GM19239 (cell line): ENCODE results near the gene CACHD1.

ENCODE experiments used
- DNase-seq: peaks from one replicate; pipeline ENCODE4 v3.0.0; 2011; ENCODE audit warnings: low spot score; ENCODE audit not compliant: insufficient read length
- FAIRE-seq: peaks from 2 replicates; lab custom pipeline; 2011; peaks lifted over from hg19 to GRCh38; lab: Jason Lieb, UNC

The CACHD1 gene

DNA sequence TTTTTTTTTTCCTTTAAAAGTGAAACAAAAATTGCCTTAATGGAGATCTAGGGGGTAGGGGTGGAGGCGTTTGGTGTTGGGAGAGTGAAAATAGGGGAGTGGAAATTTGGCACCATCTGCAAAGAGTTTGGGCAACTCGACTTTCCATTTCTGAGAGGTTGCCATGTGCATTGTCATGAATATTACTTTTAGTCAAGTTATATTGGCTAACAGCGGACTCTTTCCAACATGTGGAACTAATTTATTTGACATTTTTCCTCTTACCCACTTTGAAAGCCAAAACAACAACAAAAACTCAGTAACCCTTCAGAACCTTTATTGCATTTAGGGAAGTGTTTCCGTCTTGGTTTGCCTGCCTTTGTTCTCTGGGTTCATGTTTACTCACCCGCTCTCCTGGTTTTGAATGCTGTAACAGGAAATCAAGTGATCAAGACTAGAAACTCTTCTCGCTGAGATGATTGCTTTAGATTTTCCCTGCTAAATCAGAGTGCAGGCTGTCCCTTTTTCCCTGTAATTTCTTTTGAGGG is 70.4 kb downstream of the CACHD1 start:
- DNase-seq (no peak), FAIRE-seq (no peak)

DNA sequence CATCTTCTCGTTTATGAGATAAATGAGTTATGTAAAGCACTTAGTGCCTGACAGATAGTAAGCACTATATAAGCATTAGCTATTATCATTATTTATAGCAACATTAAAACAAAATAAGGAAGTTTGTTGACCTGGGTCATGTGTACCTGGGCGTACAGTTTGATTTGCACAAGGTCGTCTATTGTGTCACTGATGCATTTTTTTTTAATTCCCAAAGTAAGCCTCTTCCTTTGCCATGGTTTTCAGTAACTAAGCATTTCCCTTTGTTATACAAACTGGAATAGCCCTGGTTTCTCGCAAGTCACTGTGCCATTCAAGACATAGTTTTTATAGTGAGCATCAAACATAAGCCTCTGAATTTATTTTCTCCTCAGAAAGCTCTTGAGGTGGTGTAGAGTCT is 72.2 kb downstream of the CACHD1 start:
- DNase-seq (no peak), FAIRE-seq (no peak)

DNA sequence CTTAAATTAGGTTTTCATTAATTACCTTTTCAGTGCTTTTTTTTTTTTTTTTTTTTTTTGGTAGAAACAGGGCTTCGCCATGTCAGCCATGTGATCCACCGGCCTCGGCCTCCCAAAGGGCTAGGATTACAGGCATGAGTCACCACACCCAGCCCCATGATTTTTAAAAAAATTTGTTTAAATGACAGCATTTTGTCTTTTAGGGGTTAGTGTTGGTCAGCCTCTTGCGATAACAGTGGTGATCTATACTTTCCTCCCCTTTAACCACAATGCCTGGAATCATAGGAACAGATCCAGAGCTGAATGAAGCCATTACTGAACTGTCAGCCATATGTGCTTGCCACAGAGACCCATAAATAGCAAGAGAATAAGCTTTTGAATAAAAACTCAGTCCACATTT is 73.9 kb downstream of the CACHD1 start:
- FAIRE-seq = no peak

DNA sequence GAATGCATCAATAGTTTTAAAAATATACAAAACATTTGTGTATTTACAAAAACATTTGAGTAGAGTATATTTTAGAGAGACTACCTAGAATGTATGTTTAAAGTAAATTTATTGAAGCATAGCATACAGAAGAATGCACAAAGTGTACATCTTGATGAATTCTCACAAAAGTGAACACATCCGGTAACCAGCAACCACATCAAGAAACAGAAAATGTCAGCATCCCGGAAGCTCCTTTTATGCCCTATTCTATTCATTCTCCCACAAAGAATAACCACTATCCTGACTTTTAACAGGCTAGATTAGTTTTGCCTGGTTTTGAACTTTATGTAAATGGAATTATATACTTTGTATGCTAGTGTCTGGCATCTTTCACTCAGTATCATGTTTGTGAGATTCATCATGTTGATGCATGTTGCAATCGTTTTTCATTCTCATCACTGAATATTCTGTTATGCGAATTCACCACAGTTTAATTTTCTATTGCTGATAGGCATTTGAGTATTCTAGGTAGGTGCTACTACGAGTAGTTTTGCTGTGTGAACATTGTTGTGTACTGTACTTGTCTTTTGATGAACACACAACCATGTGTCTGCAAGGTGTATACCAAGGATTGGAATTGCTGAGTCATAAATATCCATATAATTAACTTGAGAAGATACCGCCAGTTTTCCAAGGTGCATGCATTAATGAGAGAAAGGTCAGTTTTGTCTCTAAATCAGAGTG is 75.4 kb downstream of the CACHD1 start:
- FAIRE-seq = no peak
- no peak for DNase-seq

More for the DNA sequence above, 73.9 kb downstream of the CACHD1 start:
- no peak for DNase-seq

DNA sequence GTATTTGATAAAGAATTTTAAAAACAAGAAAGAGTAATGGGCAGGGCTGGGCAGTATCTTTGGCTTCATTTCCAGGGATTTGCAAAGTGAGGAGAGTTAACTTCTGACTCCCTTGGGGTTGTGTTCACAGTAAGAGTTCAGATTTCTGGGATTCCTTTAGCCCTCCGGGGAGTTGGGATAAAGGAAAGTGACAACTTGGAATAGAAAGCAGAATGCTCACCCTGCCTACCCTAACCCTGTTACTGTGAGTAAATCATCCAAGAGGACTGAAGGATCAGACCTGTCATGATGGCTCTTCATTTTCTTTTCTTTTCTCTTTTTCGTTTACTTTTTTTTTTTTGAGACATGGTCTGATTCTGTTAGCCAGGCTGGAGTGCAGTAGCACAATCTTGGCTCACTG is 76.1 kb downstream of the CACHD1 start:
- FAIRE-seq = no peak
- DNase-seq = no peak

DNA sequence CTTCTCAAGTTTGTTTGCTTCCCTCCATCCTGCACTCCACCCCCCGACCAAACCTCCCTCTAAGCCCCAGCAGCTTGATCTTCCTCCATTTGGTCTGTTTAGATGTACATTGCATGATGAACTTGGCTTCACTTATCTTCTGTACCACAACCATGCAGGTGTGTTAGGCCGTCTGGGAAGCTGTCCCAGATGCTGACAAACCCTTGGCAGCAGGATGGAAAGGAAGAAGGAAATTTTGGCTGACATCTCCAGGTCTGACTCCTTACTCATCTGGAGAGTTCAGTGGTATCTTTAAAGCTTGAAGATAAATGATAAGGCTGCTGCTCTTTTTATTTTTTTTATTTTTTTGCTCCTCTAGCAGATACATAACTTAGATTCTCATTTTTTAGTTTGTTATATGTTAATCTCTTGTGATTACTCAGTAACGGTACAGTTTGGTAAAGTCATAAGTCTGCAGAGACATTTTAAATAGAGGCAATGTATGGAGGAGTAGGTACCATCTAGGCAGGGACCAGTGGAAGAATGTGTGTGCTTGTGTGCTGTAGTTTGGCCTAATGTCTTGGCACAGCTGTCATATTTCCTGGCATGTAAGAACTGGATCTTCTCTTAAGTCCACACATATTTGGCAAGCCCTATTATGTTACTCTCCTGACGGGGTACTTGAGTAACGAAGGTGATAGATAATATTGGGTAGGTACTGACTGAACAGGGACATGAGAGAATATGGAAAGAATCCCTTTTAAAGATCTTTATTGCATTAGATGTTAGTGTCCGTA is 79.7 kb downstream of the CACHD1 start:
- DNase-seq (no peak), FAIRE-seq (no peak)

DNA sequence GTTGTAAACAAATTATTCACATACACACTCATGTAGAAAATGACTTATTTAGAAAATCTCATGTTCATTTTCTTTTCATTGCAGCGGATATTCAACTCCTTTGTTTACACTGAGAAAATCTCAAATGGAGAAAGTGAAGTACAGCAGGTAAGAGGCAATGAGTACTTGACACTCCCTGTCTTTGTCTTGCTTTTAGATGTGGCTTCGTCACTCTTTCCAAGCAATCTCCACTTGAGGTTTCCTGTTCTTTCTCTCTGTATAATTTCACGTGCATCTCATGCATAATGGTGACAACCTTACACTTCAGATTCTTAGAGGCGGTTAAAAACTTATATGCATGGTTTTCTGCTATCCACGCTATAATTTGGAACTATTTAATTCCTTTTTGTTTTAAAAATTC is 80.6 kb downstream of the CACHD1 start:
- FAIRE-seq (no peak), DNase-seq (no peak)

DNA sequence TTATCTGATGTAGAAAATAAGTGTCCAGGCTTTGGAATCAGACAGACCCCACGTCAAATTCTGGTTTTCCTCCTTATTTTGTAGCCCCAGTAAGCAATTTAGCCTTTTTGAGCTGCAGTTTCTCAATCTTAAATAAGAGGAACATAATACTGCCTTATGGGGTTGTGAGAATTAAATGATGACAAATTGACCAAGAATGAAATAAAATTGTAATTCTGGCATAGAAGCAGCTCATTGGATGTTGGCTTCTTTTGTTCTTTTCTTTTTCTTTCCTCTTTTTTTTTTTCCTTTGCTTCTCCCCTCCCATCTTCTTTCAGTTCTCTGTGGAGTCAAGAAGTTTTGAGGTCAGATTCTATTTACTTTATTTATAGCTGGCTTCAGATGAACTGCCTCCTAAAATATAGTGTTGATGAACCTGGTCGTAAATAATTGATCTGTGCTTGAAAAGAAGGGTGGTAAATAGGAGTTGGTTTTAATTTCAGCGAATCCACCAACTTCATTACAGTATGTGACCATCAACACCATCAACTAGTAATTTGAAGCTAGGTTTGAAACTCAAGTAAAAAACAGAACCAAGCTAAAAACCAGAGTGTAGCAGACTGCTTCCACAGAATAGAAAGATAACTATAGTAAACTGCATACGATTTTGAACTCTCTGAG is 81.1 kb downstream of the CACHD1 start:
- no peak for FAIRE-seq
- DNase-seq = no peak

DNA sequence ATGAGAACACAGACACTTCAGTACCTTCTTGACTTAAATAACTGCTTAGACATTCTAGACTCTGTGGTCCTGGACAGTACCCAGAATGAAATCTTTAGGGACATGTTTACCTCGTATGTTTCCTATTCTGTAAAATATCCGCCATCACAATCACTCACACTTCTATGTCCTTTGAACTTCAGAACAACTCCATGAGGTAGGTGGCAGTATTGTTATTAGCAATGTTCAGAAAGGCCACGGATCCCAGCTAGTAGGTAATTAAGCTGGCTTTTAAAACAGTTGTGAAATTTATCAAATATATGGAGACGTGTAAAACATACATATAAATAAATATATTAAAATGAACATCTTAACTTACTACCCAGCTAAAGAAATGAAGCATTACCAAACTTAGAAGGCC is 83.4 kb downstream of the CACHD1 start:
- FAIRE-seq (no peak), DNase-seq (no peak)

DNA sequence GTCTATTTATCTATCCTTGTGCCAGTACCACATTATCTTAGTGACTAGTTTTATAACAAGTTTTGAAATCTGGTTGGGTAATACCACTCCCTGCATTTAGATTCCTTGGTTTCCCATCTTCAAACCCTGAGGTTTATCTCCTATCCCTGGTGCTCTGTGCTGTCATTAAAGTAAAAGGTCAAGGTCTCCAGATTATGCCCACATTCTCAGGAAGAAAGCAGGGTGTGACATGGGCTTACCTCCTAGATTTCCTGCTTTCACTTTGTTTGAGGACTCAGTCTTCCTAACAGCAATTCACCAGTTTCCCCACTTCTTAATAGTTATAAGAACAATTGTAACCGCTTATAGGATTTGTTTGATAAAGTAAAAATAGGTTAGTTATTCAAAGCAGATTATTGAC is 86.0 kb downstream of the CACHD1 start:
- no peak for FAIRE-seq
- no peak for DNase-seq

DNA sequence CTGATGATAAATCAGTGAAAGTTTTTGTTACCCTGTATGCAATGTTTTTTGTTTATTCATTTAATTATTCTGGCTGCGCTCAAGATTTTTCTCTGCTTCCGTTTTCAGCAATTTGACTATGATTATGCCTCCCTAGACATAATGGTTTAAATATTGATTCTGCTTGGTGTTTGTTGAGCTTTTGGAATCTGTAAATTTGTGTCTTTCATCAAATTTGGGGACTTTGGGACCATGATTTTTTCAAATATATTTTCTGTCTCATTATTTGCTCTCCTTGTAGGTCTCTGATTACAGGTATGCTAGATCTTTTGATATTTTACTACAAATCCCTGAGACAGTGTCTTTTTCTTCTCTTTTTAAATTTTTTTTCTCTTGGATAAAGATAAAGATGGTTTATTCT is 92.1 kb downstream of the CACHD1 start:
- FAIRE-seq = no peak

DNA sequence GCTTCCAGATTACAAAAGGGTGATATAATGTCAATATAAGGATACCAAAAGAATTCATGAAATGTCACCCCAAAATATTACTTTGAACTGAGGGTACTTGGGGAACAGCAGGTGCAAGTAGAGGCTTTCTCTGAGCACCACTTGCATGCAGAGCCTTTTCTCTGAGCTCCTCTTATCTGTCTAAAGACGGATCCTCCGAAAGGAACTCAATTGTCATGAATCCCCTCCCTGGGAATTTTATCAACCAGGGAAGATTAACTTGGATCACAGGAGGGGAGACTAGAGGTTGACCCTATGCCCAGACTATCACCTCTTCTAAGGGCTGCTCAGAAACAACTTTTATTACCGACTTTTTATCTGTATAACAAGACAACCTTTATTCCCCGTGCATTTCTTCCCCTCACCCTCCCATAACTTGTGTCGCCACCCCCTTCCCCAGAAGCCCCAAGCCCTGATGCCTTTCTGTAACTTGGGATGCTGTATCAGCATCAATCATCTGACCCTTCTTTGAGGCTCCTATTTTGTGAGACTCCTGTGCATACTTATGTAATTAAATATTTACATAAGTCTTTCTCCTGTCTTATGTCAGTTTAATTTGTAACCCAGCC is 94.1 kb downstream of the CACHD1 start:
- DNase-seq = no peak
- FAIRE-seq = no peak

More for the DNA sequence above, 92.1 kb downstream of the CACHD1 start:
- DNase-seq = no peak

DNA sequence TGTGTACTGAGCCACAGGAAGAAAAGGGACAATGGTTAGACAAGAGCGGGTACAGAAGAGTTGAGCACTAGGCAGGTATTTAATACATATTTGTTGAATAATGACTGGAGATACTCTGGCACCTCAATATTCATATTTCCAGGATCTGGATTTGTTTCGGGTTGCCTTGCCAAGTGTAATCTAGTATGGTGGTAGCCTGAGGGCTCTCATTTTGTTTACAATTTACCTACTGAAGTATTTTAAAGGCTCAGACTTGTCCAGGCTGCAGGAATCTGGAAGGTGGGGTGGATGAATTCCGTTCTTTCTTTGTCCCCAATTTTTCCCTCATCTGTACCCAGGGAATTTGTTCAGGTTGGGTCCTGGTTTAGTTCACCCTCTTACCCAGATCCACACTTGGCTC is 95.0 kb downstream of the CACHD1 start:
- DNase-seq = no peak
- no peak for FAIRE-seq

DNA sequence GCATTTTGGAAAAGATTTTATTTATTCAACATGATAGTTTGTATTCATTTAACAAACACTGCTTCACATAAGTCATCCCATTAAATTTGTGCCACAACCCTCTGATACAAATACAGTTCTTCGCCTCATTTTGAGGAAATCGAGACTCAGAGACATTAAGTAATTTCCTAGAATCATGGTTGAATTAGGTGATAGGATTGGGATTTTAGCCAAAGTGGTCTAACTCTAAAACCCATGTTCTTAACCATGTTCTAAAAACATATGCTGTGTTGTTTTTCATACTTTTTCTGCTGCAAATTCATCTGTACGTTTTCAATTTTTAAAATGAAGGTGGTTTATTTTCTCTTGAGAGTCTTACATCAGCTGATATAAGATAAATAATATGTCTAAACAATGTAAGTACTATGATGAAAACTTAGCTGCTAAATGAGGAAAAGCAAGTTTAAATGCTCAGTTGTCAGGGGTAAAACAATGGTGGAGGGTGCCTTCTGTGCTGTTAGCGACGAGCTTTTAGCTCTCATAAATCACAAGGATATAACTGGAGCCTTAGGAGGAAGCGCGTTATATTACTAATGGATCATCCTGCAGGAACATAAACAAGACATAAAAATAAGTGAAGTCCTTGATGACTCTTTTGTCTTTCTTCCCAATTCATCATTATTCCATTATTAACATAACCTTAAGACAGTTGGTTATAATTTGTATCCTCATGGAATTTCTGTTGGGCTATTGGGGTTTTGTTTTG is 97.7 kb downstream of the CACHD1 start:
- no peak for FAIRE-seq
- DNase-seq = no peak

DNA sequence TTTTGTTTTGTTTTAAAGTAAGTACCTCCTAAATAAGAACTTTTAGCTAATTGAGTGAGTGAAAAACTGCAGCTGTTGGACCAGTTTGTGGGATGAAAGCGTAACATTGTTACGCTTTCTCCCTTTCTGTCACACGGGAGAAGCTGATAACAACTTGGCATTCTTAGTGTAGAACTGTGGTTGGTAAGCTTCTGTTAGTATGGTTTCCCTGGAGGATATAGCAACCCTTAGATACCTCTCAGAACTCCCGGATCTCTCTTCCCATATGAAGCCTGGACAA is 98.2 kb downstream of the CACHD1 start:
- DNase-seq (no peak), FAIRE-seq (no peak)

DNA sequence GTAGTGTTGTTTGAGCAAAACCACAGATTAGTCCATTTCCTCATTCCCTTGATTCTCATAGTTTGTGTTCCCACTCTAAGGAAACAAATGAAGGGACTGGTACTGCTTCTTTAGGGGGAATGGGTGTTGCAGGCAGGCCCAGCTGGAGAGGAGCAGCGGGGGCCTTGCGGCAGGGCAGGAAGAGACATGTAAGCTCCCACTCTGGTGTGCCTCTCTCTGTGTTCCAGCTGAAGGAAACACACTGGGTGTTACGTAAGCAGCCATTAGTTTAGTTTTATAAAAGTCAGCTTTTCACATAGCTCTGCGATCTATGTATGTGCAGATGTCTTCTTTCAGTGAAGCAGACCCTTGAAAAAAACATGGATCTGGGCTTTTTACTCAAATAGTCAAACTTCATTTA is 99.5 kb downstream of the CACHD1 start:
- DNase-seq (no peak), FAIRE-seq (no peak)

DNA sequence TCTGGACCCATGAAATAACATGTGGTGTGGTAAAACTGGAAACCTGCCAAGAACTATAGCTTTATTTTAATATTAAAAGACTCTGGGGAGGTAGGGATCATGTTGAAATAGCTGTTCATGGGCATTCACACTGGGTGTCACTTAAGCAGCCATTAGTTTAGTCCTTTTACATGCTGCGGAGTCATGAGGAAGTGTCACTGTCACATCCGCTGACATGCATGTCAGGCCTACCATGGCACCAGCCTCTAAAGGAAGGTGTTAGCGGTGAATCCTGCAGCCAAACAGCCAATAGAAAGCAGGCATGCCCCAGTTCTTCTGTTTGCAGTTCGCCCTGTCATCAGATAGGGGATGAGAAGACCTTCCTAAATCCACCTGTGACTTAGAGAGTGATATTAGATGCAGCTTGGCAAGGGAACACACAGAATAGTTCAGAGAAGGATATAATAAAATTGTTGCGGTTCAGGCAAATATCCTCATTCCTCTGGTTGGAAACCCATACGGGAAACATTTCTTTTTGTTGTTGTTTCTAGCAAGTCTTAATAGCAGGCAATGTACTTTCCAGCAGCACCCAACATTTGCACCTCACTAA is 100.4 kb downstream of the CACHD1 start:
- no peak for FAIRE-seq
- no peak for DNase-seq

DNA sequence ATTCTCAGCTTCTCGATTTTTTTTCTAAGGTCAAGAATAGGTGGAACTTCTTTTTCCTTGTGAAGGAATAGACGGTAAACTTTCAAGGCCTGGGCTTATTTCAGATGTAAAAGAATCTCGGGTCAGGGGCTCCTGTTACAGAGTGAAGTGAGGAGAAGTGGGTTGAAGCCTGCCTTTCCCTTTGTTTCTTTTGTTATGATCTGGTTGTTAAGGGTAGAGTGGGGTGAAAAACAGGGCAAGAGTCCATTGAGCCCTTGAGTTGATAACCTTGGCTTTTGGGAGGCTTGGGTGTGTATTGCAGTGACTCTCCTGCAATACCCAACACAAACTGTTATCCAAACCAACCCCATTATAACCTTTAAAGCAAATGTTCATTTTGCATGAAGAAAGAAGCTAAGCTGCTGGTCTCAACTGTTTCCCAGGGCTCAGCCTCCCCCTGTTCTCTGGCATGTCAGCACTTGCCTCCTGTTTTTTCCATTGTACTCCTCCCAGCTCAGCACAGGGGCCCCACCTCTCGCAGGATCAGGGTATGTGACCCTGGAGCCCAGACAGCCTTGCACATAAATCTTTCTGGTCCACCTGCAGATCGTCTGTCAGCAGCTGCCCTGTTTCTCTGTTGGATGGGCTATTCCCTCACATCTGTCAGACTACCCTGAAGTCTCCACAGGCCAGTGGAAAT is 102.4 kb downstream of the CACHD1 start:
- DNase-seq (no peak), FAIRE-seq (no peak)

DNA sequence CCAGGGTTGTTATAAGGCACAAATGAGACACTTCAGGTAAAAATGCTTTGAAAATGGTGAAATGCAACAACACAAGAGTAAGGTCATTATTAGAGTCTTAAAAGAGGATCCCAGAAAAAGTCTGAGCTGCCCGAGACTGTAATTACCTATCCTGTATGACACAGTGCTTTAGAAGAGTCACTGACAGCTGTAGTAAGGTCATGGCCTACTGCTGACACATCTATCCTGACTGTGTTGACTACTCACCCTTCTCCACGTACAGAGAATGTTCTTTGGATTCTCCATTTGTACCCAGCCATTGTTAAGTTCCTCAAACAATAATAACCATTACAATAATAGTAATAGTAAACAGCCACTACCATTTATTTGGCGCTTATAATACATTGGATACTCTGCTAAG is 104.4 kb downstream of the CACHD1 start:
- FAIRE-seq (no peak), DNase-seq (no peak)
